ENCODE results near the gene CNGA2. TPM values are rescaled to one million over a fixed set of nuclear protein-coding genes. Genes with fewer than 3 reads are reported as not detected.

The CNGA2 gene
- total RNA-seq, 1 experiment from 2014 or later = not detected

- DNase-seq = no peak
- POLR2A ChIA-PET = no interaction called here
Measured at GRCh38 chrX:151762802-151763201, 28.3 kb downstream of the CNGA2 start.

GRCh38 chrX:151763711-151764110, 29.2 kb downstream of the CNGA2 start:
- H3K27ac Mint-ChIP-seq (ENCODE audit: unreplicated experiment) = no peak overlapping the region
- POLR2A ChIA-PET = no interaction called here
- H3K36me3 ChIP-seq (ENCODE audit: control insufficient read depth, insufficient read depth, low read length) = no peaks in the 10 kb centered on the region
- peaks cover 5% of the 10 kb centered on the region for H3K27me3 Mint-ChIP-seq (ENCODE audit: insufficient read depth, unreplicated experiment)
- H3K36me3 Mint-ChIP-seq (ENCODE audit: insufficient read depth, unreplicated experiment) = no peaks in the 10 kb centered on the region
- no TSS peak for BruUV-seq (replicated peaks)
- no peaks in the 10 kb centered on the region for H3K9me3 Mint-ChIP-seq (ENCODE audit: unreplicated experiment)
- intact Hi-C loops (cut with micrococcal nuclease; ENCODE audit: unreplicated experiment) = no loop called here
- no peaks in the 10 kb centered on the region for H3K9me3 ChIP-seq
- no peak overlapping the region for H3K4me3 ChIP-seq (ENCODE audit: low read depth, low read length)
- no peak for DNase-seq
- TF ChIP-seq, protein P1, sequence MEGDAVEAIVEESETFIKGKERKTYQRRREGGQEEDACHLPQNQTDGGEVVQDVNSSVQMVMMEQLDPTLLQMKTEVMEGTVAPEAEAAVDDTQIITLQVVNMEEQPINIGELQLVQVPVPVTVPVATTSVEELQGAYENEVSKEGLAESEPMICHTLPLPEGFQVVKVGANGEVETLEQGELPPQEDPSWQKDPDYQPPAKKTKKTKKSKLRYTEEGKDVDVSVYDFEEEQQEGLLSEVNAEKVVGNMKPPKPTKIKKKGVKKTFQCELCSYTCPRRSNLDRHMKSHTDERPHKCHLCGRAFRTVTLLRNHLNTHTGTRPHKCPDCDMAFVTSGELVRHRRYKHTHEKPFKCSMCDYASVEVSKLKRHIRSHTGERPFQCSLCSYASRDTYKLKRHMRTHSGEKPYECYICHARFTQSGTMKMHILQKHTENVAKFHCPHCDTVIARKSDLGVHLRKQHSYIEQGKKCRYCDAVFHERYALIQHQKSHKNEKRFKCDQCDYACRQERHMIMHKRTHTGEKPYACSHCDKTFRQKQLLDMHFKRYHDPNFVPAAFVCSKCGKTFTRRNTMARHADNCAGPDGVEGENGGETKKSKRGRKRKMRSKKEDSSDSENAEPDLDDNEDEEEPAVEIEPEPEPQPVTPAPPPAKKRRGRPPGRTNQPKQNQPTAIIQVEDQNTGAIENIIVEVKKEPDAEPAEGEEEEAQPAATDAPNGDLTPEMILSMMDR (IDR thresholded peaks at IDR 0.05; ENCODE audit: insufficient read depth in 1 of 2, low read depth in 1 of 2, low read length in 1 of 2, severe bottlenecking in 1 of 2, unreplicated experiment in 1 of 2) = no peak
- H3K4me1 ChIP-seq = no peaks in the 10 kb centered on the region
- H3K4me3 Mint-ChIP-seq (ENCODE audit: unreplicated experiment) = no peak overlapping the region
- H3K4me1 Mint-ChIP-seq (ENCODE audit: low read depth, unreplicated experiment) = no peaks in the 10 kb centered on the region
- H3K27me3 ChIP-seq (replicated peaks; ENCODE audit: control insufficient read depth, insufficient read depth, low read length) = no peaks in the 10 kb centered on the region
- CTCF ChIA-PET = no interaction called here

More at GRCh38 chrX:151762802-151763201, 28.3 kb downstream of the CNGA2 start:
- Mint-ChIP-seq H3K4me1 (ENCODE audit: low read depth, unreplicated experiment) (no peaks in the 10 kb centered on the region), H3K36me3 (ENCODE audit: insufficient read depth, unreplicated experiment) (no peaks in the 10 kb centered on the region), H3K9me3 (ENCODE audit: unreplicated experiment) (no peaks in the 10 kb centered on the region), H3K4me3 (ENCODE audit: unreplicated experiment) (no peak overlapping the region), H3K27ac (ENCODE audit: unreplicated experiment) (no peak overlapping the region), H3K27me3 (ENCODE audit: insufficient read depth, unreplicated experiment) (peaks cover 11% of the 10 kb centered on the region)
- H3K4me1 ChIP-seq = no peaks in the 10 kb centered on the region
- H3K36me3 ChIP-seq (ENCODE audit: control insufficient read depth, insufficient read depth, low read length) = no peaks in the 10 kb centered on the region
- no TSS peak for BruUV-seq (replicated peaks)
- H3K4me3 ChIP-seq (ENCODE audit: low read depth, low read length) = no peak overlapping the region
- H3K27me3 ChIP-seq (replicated peaks; ENCODE audit: control insufficient read depth, insufficient read depth, low read length) = no peaks in the 10 kb centered on the region
- CTCF ChIA-PET = no interaction called here
- no peaks in the 10 kb centered on the region for H3K9me3 ChIP-seq
- TF ChIP-seq, protein P1 (IDR thresholded peaks at IDR 0.05; ENCODE audit: insufficient read depth in 1 of 2, low read depth in 1 of 2, low read length in 1 of 2, severe bottlenecking in 1 of 2, unreplicated experiment in 1 of 2) = no peak
- intact Hi-C loops (cut with micrococcal nuclease; ENCODE audit: unreplicated experiment) = no loop called here

GRCh38 chrX:151765026-151765425, 30.5 kb downstream of the CNGA2 start:
- CTCF ChIA-PET = no interaction called here
- Mint-ChIP-seq H3K4me3 (ENCODE audit: unreplicated experiment) (no peak overlapping the region), H3K9me3 (ENCODE audit: unreplicated experiment) (no peaks in the 10 kb centered on the region), H3K36me3 (ENCODE audit: insufficient read depth, unreplicated experiment) (no peaks in the 10 kb centered on the region), H3K27me3 (ENCODE audit: insufficient read depth, unreplicated experiment) (peaks cover 5% of the 10 kb centered on the region), H3K27ac (ENCODE audit: unreplicated experiment) (no peak overlapping the region), H3K4me1 (ENCODE audit: low read depth, unreplicated experiment) (no peaks in the 10 kb centered on the region)
- no peaks in the 10 kb centered on the region for H3K9me3 ChIP-seq
- POLR2A ChIA-PET = no interaction called here
- H3K36me3 ChIP-seq (ENCODE audit: control insufficient read depth, insufficient read depth, low read length) = no peaks in the 10 kb centered on the region
- no peaks in the 10 kb centered on the region for H3K27me3 ChIP-seq (replicated peaks; ENCODE audit: control insufficient read depth, insufficient read depth, low read length)
- H3K4me3 ChIP-seq (ENCODE audit: low read depth, low read length) = no peak overlapping the region
- intact Hi-C loops (cut with micrococcal nuclease; ENCODE audit: unreplicated experiment) = no loop called here
- TF ChIP-seq, protein P1 (IDR thresholded peaks at IDR 0.05; ENCODE audit: insufficient read depth in 1 of 2, low read depth in 1 of 2, low read length in 1 of 2, severe bottlenecking in 1 of 2, unreplicated experiment in 1 of 2) = no peak
- H3K4me1 ChIP-seq = no peaks in the 10 kb centered on the region
- no peak for DNase-seq
- BruUV-seq (replicated peaks) = no TSS peak
